Measurements from ENCODE around the gene PRAMEF9.
"Not testable (repeated sequence)": the region's sequence is repeated elsewhere in the genome, so short reads cannot be mapped to it uniquely, and the experiment has no call there.

PRAMEF9 gene

DNA sequence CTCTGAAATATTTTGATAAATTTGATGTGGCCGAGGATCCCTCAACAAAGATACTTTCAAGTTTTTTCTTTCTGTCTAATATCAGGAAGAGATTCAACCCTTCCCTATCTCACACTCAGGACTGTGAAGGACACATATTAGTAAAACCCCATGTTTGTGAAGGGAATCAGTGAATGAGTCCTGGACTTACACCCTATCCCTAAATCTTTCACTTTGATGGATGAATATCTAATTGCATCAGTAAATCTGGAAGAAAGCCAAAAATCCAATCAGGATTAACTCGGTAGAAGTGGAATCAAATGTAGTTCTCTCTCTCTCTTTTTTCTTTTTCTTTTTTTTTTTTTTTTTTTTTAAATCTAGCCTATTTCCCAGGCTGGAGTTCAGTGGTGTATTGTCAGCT, at the start of gene PRAMEF9:
PRAMEF9 (plus strand) TSS at position 301 of the 400 bp plus-strand sequence. CDS start 3,433 bp downstream, outside the sequence.
- not testable (repeated sequence) for DNase-seq

GRCh38 chr1:13155909-13156308, 15.7 kb upstream of the PRAMEF9 start, which contains the start of gene PRAMEF26:
Gene PRAMEF26 (minus strand): TSS chr1:13156009. CDS start chr1:13153095, 2,914 bp downstream.
- DNase-seq: not testable (repeated sequence)

GRCh38 chr1:13165531-13165930, 6.1 kb upstream of the PRAMEF9 start, which contains the start of gene HNRNPCL4:
Gene HNRNPCL4 (minus strand): TSS chr1:13165631. CDS start chr1:13165467, 164 bp downstream.
- not testable (repeated sequence) for DNase-seq

DNA sequence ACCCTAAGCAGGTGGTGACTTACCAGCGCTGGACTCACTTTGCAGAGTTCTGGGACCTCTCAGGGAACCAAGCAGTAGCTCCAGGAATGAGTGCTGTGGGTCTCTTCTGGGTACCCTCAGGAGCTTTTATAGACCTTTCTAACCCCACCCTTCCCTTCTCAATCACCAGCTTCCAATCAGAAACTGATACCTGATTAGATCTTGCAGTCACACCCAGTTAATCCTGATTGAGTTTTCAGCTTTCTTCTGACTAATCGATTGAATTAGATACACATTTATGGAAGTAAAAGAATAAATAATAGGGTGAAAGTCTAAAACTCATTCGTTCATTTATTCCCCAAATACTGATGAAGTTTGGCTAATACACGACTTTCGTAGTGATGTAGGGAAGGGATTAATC, 29.7 kb downstream of the PRAMEF9 start, which contains the start of gene PRAMEF13:
PRAMEF13 (minus strand) TSS at position 101 of the 400 bp plus-strand sequence. CDS start 1,820 bp downstream, outside the sequence.
- DNase-seq: not testable (repeated sequence)

DNA sequence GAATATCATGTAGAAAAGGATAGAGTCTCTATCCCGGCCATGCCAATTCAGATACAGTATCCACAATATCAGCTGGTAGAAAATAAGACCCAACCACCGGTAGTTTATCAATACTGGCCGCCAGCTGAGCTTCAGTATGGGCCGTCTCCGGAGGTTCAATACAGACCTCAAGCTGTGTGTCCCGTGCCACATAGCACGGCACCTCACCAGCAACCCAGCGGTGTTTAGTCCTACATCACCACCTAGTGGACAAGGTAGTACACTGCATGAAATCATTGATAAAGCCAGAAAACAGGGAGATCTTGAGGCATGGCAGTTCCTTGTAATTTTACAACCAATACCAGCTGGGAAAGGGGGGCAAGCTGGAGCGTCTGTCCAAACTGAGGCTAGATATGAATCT, 37.1 kb downstream of the PRAMEF9 start:
- DNase-seq: not testable (repeated sequence)

GRCh38 chr1:13216619-13217018, 45.0 kb downstream of the PRAMEF9 start:
- DNase-seq: not testable (repeated sequence)

GRCh38 chr1:13219203-13219602, 47.6 kb downstream of the PRAMEF9 start:
- not testable (repeated sequence) for DNase-seq

- not testable (repeated sequence) for DNase-seq
Measured at GRCh38 chr1:13222788-13223187, 51.1 kb downstream of the PRAMEF9 start.

- DNase-seq: no peak
Measured at GRCh38 chr1:13224480-13225060, 52.9 kb downstream of the PRAMEF9 start.

DNA sequence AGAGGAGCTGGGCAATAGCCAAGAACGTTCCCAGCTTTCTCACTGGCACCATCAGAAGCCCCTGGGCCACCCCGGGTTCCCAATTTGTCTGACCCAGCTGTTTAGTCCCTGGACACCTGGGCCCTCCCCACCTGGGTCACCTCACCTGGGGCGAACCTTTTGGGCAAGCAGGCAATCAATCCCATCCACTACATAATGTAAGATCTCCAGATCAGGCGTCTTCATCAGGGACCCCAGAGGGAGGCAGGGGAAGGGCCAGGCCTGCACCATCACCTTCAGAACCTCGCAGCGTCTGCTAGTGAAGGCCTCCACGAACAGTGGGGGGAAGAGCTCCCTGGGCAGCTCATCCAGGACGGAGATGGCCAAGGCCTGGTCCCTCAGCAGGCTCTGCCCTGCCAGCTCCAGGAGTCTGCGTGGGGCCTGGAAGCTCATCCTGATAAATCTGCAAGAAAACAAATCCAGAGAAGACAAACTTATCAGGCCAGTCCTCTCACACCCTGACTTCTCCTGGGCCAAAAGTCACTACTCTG, 54.1 kb downstream of the PRAMEF9 start, which contains the start of gene PRAMEF18:
PRAMEF18 (minus strand) TSS at position 480 of the 530 bp plus-strand sequence; CDS start at position 432, 48 bp downstream.
- not testable (repeated sequence) for DNase-seq

DNA sequence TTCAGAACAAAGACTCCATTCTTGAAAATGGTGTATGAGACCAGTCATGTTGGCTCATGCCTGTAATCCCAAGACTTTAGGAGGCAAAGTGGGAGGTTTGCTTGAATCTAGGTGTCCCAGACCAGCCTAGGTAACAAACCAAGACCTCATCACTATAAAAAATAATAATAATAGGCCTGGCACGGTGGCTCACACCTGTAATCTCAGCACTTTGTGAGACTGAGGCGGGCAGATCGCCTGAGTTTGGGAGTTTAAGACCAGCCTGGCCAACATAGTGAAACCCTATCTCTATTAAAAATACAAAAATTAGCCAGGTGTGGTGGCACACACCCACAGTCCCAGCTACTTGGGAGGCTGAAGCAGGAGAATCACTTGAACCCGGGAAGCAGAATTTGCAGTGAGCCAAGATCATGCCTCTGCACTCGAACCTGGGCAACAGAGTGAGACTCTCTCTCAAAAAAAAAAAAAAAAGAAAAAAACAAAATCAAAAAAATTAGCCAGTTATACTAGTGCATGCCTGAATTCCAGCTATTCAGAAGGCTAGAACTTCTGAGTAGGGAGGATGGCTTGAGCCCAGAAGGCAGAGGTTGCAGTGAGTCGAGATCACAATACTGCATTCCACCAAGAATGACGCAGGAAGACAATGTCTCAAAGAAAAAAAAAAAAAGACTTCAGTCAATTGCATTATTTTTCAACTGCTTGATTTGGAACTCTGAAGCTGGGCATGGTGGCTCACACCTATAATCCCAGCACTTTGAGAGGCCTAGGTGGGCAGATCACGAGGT, 55.8 kb downstream of the PRAMEF9 start:
- DNase-seq: not testable (repeated sequence)

GRCh38 chr1:13228343-13228781, 56.7 kb downstream of the PRAMEF9 start:
- DNase-seq: no peak

All from NCI-H510A treated with DMSO at 0.1 percent for 48 hours (cell line).